BE2C (cell line): ENCODE results near the gene NADK2.

Experiments used
- DNase-seq: peaks from one replicate; pipeline ENCODE4 v3.0.0-alpha.2; 2020
- H3K27me3 ChIP-seq: fragments of 250-450 bp; sonication (Bioruptor Pico); 2 replicates; pipeline ENCODE4 v1.5.1; 2020; ENCODE audit warnings: mild to moderate bottlenecking
- H3K36me3 ChIP-seq: fragments of 250-450 bp; sonication (Bioruptor Pico); 2 replicates; pipeline ENCODE4 v1.5.1; 2020; ENCODE audit warnings: mild to moderate bottlenecking
- H3K4me1 ChIP-seq: fragments of 250-450 bp; sonication (Bioruptor Pico); 2 replicates; pipeline ENCODE4 v1.5.1; 2020
- H3K4me3 ChIP-seq: 2 replicates; pipeline ENCODE4 v1.5.1; 2011; ENCODE audit warnings: low read depth, low read length
- H3K9me3 ChIP-seq: fragments of 250-450 bp; sonication (Bioruptor Pico); 2 replicates; pipeline ENCODE4 v1.5.1; 2020
- CTCF ChIP-seq: IDR thresholded peaks from 2 replicates; pipeline ENCODE4 v1.5.1; 2012; ENCODE audit warnings: mild to moderate bottlenecking, low read depth, low read length

Gene NADK2

DNA sequence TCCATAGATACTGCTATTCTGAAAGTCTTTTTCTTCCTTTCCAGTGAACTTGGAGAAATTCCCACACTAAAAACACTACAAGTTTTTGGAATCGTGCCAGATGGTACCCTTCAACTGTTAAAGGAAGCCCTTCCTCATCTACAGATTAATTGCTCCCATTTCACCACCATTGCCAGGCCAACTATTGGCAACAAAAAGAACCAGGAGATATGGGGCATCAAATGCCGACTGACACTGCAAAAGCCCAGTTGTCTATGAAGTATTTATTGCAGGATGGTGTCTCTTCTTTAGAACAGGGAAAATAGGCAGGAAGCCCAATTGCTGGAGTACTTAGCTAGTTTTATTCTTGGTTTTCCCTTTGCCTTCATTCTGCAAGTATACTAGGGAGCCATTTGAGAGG, 60.0 kb downstream of the NADK2 start:
- no peak overlapping the region for H3K4me3 ChIP-seq
- H3K4me1 ChIP-seq, result no peaks in the 10 kb centered on the region
- DNase-seq, result no peak
- peaks cover 78% of the 10 kb centered on the region for H3K36me3 ChIP-seq
- no peak for TF ChIP-seq CTCF
- H3K27me3 ChIP-seq, result no peaks in the 10 kb centered on the region
- H3K9me3 ChIP-seq, result no peaks in the 10 kb centered on the region

- no peak for TF ChIP-seq CTCF
- Histone ChIP-seq H3K27me3 (no peaks in the 10 kb centered on the region), H3K36me3 (peaks cover 80% of the 10 kb centered on the region), H3K9me3 (no peaks in the 10 kb centered on the region), H3K4me3 (no peak overlapping the region), H3K4me1 (no peaks in the 10 kb centered on the region)
- DNase-seq, result no peak
Measured at GRCh38 chr5:36180556-36181350, 61.0 kb downstream of the NADK2 start.

- Histone ChIP-seq H3K9me3 (no peaks in the 10 kb centered on the region), H3K36me3 (peaks cover 79% of the 10 kb centered on the region), H3K4me1 (no peaks in the 10 kb centered on the region), H3K4me3 (no peak overlapping the region), H3K27me3 (no peaks in the 10 kb centered on the region)
- DNase-seq, result no peak
- no peak for TF ChIP-seq CTCF
Measured at GRCh38 chr5:36179950-36180349, 61.8 kb downstream of the NADK2 start.

DNA sequence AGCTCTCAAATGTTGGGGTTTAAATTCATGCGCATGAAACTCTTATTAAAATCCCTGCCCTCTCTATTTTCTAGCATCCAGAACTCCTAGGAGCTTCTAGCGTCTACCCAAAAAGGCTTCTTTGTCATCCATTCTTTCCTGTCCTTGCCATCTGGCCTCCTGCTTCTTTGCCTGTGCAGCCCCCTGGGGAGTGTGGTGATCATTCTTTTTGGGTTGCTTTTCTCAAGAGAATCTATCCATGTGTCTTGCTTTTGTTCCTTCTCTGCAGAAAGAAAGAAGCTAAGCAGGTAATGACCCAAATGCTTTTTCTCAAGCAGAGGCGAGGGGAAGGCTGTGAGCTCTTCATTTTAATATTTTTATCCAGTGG, 63.2 kb downstream of the NADK2 start:
- H3K27me3 ChIP-seq, result no peaks in the 10 kb centered on the region
- TF ChIP-seq CTCF, result no peak
- no peaks in the 10 kb centered on the region for H3K9me3 ChIP-seq
- no peak overlapping the region for H3K4me3 ChIP-seq
- H3K36me3 ChIP-seq, result peaks cover 88% of the 10 kb centered on the region
- no peaks in the 10 kb centered on the region for H3K4me1 ChIP-seq
- DNase-seq, result no peak

- no peaks in the 10 kb centered on the region for H3K9me3 ChIP-seq
- DNase-seq, result peak; percentile 15
- H3K27me3 ChIP-seq, result no peaks in the 10 kb centered on the region
- TF ChIP-seq CTCF, result peak; percentile 59
- H3K4me1 ChIP-seq, result no peaks in the 10 kb centered on the region
- H3K36me3 ChIP-seq, result peaks cover 91% of the 10 kb centered on the region
- H3K4me3 ChIP-seq, result no peak overlapping the region
Measured at GRCh38 chr5:36177715-36178523, 63.8 kb downstream of the NADK2 start.

DNA sequence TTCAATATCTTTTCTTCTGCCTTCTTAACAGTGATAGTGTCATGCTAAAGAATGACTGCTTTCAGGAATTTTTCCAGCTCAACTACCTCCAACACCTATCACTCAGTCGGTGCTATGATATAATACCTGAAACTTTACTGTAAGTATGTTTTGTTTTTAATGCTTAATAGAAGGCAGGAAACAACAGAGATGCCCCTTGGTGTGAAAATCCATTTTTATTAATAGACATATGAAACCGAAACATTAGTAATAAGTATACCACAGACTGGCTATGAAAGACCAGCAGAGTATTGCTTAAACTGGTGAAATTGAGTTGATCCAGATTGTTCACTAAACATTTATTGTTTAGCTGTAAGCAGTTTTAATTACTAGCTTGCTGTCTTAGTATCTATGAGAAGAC, 64.6 kb downstream of the NADK2 start:
- Histone ChIP-seq H3K36me3 (peaks cover 95% of the 10 kb centered on the region), H3K4me3 (no peak overlapping the region), H3K4me1 (no peaks in the 10 kb centered on the region), H3K9me3 (no peaks in the 10 kb centered on the region), H3K27me3 (no peaks in the 10 kb centered on the region)
- TF ChIP-seq CTCF, result no peak
- no peak for DNase-seq
